DOHH2 (cell line): ENCODE data around the gene MS4A18.

ENCODE experiments used
- CTCF ChIP-seq: fragments of 200-600 bp; sonication (generic); IDR thresholded peaks from one replicate; pipeline ENCODE4 v1.5.1; 2014; ENCODE audit warnings: antibody characterized with exemption, mild to moderate bottlenecking, low read depth, low read length; ENCODE audit not compliant: poor library complexity, severe bottlenecking
- EZH2phosphoT487 ChIP-seq: fragments of 200-600 bp; sonication (generic); IDR thresholded peaks from 2 replicates; pipeline ENCODE4 v1.6.1; 2017; ENCODE audit warnings: borderline replicate concordance, mild to moderate bottlenecking, antibody characterized with exemption, low read length, moderate library complexity, mixed read lengths

GRCh38 chr11:60776167-60776566, 51.6 kb downstream of the MS4A18 start:
- no peak for TF ChIP-seq CTCF
- TF ChIP-seq EZH2phosphoT487 = no peak
